ENCODE data around the gene PLK5.
"Not testable (repeated sequence)": the region's sequence is repeated elsewhere in the genome, so short reads cannot be mapped to it uniquely, and the experiment has no call there.

PLK5 gene

DNA sequence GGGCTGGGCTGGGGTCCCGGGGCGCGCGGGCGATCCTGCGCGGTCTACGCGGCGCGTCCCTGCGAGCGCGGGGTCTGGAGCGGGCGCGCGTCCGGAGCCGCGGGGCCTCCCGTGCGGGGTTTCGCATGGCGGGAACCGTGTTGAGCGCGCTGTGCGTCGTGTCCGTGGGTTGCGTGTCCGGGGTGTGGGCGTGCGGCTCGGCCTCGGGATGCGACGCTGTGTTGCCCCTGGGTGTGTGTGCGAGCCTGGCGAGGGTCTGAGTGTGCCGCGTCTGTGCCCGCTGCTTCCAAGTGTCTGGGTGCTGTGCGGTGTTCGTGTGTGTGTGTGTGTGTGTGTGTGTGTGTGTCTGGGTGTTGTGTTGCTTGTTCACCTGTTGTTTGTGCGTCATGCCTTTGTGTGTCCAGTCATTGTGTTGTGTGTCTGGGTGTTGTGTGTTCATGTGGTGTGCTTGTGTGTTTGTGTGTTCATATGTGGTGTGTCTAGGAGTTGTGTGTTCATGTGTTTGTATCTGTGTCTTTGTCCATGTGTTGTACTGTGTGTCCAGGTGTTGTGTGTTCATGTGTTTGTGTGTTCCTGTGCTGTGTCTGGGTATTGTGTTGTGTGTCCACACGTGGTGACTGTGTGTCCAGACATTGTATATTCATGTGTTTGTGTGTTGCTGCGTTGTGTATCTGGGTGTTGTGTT, 552 bp downstream of the PLK5 start:
- DNase-seq (ENCODE audit: insufficient read length, low spot score) (no peak), FAIRE-seq (no peak)

DNA sequence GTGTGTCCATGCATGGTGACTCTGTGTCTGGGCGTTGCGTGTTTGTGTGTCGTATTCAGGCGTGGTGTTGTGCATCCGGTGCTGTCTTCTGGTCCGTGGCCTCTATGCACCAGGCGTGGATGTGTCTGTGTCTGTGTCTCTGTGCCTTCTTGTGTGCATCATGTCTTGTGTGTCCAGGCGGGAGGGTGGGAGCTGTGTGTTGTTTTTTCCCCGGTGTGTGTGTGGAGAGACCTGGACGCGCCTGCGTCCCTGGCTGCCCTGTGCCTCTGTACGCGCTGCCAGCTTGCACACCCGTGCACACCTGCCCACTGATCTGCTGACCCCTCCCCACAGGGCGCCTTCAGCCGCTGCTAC, 1.1 kb downstream of the PLK5 start:
- FAIRE-seq: no peak
- DNase-seq (ENCODE audit: insufficient read length, low spot score): no peak

DNA sequence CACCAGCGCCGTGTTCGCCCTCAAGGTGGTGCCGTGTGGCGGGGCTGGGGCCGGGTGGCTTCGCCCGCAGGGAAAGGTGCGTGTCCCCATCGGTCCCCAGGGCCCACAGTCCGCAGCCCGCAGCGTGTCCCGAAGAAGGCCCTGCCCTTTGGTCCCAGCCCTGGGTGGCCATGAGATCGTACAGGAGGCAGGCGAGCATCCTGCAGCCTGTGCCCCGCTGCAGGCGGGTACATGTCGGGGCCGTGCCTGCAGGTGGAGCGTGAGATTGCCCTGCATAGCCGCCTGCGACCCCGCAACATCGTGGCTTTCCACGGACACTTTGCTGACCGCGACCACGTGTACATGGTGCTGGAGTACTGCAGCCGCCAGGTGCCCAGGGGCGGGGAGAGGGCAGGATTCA, 1.5 kb downstream of the PLK5 start:
- DNase-seq (ENCODE audit: insufficient read length, low spot score) (no peak), FAIRE-seq (no peak)

DNA sequence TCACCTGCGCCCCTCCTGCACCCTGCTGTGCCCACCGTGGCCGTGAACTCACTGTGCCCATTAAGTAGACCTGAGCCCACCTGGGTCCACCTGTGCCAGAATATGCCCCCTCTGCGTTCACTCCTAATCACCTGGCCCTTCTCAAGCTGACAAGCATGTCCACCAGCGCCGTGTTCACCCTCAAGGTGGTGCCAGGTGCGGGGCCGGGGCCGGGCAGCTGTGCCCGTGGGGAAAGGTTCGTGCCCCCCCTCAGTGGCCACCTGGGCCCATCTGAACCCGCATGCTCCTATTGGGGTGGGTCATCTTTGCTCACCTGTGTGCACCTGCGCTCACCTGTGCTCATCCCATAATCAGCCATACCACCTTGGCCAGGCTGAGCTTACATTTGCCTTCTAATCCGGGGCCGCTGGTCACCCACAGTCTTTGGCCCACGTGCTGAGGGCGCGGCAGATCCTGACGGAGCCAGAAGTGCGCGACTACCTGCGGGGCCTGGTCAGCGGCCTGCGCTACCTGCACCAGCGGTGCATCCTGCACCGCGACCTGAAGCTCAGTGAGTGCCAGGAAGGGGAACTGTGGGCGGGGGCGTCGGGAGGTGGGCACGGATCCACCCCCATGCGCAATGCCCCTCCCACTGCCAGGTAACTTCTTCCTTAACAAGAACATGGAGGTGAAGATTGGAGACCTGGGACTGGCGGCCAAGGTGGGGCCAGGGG, 2.3 kb downstream of the PLK5 start:
- no peak for FAIRE-seq

DNA sequence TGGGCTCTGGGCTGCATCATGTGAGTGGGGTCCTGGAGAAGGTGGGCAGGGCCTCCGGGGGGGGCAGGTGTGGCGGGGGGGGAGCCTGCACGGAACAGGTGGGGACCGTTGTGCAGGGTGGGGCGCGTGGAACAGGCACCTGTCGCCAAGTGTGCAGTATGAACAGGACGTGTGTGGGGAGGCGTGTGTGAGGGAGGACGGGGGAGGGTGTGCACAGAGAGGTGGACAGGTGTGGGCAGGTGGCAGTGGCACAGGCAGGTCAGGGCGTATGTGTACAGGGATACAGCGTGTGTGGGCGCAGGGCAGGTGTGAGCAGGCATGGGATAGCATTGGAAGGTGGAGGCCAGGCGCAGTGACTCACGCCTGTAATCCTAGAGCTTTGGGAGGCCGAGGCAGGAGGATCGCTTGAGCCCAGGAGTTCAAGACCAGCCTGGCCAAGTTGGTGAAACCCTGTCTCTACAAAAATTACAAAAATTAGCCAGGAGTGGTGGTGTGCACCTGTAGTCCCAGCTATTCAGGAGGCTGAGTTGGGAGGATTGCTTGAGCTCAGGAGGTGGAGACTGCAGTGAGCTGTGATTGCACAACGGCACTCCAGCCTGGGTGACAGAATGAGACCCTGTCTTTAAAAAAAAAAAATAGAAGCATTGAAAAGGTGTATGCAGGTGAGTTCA, 3.2 kb downstream of the PLK5 start:
- no peak for FAIRE-seq

More for the DNA sequence above, 2.3 kb downstream of the PLK5 start:
- no peak for DNase-seq (ENCODE audit: insufficient read length, low spot score)

DNA sequence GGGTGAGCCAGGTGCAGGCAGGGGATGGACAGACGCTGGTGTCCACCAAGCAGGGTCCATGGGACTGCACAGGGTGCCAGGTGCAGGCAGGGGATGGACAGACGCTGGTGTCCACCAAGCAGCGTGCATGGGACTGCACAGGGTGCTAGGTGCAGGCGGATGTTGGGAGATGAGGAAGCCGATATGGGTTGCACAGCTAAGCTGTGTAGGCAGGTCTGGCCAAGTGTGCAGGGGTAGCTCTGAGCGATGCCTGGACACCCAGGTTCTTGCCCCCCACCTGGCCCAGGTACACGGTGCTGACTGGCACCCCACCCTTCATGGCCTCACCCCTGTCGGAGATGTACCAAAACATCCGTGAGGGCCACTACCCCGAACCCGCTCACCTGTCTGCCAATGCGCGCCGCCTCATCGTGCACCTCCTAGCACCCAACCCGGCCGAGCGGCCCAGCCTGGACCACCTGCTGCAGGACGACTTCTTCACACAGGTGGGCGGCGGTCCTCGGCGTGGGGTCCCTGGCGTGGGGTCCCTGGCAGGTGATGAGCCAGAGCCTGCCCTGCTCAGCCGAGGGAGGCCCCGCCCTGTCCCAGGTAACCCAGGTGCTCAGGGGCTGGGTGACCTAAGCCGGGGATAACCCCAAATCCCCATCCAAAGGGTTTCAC, 3.9 kb downstream of the PLK5 start:
- FAIRE-seq (no peak), DNase-seq (ENCODE audit: insufficient read length, low spot score) (no peak)

More for the DNA sequence above, 3.2 kb downstream of the PLK5 start:
- DNase-seq (ENCODE audit: insufficient read length, low spot score): no peak

DNA sequence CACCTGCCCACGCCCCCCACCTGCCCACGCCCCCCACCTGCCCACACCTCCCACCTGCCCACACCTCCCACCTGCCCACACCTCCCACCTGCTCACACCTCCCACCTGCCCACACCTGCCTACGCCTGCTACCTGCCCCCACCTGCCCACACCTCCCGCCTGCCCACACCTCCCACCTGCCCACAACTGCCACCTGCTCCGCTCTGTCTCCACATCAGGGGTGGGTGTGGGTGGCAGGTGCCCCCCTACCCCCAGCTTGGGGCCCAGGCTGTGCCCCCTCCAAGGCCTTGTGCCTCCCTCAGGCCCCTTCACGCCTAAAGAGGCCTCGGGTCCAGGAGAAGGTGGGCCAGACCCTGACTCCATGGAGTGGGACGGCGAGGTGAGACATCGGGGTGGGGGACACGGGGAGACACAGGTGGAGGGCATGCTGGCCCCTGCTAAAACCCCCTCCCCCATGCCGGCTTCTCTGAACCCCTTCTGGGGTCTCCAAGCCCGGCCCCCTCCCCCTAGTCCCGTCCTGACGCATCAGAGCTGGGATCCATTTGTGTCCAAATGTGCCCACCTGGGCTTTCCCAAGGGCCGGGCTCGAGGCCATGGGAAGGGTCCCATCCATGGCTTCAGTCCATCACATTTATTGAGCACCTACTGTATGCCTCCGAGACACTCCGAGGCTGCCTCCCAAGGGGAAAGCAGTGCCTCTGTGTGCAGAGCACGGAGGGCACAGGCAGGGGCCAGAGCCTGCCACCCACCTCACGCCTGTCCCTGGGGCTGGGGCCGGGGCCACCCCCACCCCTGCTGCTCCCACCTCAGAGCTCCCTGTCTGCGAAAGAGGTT, 4.9 kb downstream of the PLK5 start:
- no peak for DNase-seq (ENCODE audit: insufficient read length, low spot score)
- no peak for FAIRE-seq

DNA sequence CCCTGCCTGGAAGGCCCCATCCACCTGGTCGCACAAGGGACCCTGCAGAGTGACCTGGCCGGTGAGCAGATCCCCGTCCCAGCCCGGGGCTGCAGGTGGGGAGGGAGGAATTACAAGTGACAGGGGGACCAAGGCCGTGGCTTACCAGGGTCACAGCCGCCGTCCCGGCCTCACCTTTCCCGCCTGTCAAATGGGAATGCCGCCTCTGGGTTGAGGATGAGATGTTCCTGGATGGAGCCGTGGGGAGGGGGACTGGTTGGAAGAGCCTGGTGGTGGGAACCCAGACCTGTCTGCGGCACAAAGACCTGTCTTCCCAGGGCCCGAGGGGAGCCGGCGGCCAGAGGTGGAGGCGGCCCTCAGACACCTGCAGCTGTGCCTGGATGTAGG, 5.5 kb downstream of the PLK5 start:
- no peak for FAIRE-seq
- DNase-seq (ENCODE audit: insufficient read length, low spot score): no peak

DNA sequence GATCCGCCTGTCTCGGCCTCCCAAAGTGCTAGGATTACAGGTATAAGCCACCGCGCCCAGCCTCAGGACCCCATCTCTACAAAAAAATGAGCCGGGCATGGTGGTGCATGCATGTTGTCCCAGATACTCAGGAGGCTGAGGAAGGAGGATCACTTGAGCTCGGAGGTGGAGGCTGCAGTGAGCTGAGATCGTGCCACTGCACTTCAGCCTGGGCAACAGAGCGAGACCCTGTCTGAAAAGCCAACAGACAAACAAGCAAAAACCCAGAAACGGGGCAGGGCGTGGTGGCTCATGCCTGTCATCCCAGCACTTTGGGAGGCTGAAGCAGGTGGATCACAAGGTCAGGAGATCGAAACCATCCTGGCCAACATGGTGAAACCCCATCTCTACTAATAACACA, 7.0 kb downstream of the PLK5 start:
- not testable (repeated sequence) for DNase-seq (ENCODE audit: insufficient read length, low spot score); FAIRE-seq

DNA sequence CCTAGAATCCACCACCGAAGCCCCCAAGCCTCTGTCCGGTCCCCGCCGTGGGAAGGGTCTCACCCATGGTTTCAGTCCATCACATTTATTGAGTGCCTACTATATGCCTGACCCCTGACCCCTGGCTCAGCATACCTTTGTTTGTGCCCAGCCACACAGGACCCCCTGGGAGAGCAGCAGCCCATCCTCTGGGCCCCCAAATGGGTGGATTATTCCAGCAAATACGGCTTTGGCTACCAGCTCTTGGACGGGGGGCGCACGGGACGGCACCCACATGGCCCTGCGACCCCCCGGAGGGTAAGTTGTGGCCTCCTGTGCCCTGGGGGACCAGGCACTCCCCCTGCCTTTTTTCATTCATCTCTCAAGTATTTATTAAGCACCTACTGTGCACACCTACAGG, 7.7 kb downstream of the PLK5 start:
- DNase-seq (ENCODE audit: insufficient read length, low spot score): no peak
- no peak for FAIRE-seq

DNA sequence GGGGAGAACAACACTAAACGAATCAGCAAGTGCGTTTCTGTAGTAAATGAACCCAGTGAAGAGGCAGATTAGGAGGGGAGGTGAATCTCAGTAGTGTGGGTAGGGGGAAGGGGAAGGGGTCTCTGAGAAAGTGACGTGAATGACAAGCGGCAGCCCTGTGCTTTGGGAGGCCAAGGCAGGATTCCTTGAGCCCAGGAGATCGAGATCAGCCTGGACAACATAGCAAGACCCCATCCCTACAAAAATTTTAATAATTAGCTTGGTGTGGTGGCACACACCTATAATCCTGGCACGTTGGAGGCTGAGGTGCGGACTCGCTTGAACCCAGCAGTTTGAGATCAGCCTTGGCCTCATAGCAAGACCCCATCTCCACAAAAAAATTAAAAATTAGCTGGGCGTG, 8.1 kb downstream of the PLK5 start:
- FAIRE-seq: no peak
- no peak for DNase-seq (ENCODE audit: insufficient read length, low spot score)

DNA sequence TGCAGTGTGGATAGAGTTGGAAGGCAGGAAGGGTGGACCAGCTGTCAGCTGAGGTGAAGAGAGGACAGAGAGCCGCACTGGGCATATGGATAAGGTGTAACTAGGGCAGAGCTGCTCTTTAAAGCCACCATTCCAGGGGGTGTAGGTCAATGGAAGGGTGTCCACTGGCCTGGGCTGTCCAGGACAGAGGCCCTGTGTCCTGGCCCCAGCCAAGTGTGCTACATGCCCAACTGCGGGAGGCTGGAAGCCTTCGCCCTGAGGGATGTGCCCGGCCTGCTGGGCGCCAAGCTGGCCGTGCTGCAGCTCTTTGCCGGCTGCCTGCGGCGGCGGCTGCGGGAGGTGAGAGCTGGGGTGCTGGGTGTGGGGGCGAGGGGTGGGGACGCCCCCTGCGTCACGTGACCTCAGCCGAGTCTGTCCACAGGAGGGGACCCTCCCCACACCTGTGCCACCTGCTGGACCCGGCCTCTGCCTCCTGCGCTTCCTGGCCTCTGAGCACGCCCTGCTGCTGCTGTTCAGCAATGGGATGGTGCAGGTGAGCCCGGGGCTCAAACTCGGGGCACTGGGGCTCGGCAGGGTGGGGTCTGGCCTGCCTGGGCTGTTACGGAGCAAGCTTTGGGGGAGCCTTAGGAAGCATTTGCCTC, 9.8 kb downstream of the PLK5 start:
- FAIRE-seq (no peak), DNase-seq (ENCODE audit: insufficient read length, low spot score) (no peak)

DNA sequence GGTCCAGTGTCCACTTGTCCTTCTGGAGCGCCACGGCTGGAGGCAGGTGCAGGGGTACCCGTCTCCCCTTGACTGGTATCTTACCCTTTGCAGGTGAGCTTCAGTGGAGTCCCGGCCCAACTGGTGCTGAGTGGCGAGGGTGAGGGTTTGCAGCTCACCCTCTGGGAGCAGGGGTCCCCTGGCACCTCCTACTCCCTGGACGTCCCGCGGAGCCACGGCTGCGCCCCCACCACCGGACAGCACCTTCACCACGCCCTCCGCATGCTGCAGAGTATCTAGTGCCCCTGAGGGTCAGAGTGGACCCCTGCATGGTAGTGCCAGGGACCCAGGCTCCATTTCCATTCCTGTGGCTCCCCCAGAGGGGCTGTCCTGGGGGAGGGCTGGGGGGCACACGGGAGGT, 11.1 kb downstream of the PLK5 start:
- FAIRE-seq: no peak
- DNase-seq (ENCODE audit: insufficient read length, low spot score): no peak

DNA sequence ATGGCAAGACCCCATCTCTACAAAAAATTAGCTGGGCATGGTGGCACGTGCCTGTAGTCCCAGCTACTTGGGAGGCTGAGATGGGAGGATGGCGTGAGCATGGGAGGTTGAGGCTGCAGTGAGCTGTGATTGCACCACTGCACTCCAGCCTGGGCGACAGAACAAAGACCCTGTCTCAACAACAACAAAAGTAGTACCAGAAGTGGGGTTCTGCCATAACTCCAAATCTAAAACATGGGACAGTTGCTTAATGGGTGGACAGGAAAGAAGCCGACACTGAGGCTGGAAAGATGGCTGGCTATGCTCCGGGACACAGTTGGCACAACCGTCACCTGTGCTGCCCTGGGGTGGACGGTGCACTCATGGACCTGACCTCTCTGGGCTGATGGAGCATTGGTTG, 11.8 kb downstream of the PLK5 start:
- DNase-seq (ENCODE audit: insufficient read length, low spot score); FAIRE-seq: not testable (repeated sequence)

DNA sequence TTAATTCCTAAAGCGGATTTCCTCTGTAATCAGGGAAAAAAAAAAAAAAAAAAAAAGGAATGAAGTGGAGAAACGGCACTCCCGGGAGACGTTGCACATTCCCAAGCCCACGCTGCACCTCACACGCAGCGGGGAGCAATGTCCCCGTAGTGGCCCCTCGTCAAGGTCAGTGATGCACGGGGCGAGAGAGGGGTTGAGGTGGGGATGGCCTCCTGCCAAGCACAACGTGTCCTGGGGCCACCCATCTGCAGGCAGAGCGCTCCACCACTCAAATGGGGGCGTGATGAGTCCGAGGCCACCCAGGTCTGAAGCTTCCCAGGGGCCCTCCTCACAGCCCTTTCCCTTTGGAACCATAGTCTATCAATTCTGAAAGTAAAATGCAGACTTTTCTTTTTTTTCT, 15.1 kb downstream of the PLK5 start:
- FAIRE-seq: no peak
- DNase-seq (ENCODE audit: insufficient read length, low spot score): no peak

DNA sequence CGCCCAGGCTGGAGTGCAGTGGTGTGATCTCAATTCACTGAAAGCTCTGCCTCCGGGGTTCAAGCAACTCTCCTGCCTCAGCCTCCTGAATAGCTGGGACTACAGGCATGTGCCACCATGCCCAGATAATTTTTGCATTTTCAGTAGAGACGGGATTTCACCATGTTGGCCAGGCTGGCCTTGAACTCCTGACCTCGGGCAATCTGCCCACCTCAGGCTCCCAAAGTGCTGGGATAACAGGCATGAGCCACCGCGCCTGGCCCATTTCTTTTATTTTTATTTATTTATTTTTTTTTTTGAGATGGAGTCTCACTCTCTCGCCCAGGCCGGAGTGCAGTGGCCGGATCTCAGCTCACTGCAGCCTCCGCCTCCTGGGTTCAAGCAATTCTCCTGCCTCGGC, 15.9 kb downstream of the PLK5 start:
- not testable (repeated sequence) for FAIRE-seq; DNase-seq (ENCODE audit: insufficient read length, low spot score)

DNA sequence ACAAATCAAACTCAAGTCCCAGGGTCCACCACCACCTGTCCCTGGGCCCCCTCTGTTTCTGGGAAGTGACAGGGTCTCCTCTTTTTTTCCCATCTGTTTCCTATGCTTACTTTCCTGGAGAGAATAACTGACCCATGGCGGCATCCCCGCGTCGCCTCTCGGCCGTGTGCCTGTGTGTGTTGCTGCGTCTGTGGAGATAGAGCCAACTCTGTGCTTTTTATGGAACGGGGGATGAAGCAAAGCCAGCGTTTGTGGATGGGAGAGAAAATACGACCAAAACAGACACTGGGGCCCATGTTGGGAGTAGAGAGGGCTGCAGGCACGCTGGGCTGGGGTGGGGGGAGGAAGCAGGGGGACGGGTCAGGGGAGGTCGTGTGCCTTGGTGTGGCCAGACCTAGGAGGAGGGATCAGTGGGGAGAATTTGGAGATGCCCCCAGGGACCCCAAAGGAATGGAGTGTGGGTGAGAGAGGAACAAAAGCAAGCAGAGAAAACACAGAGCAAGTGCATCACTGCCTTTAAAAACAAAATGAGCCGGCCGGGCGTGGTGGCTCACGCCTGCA, 16.6 kb downstream of the PLK5 start:
- FAIRE-seq (no peak), DNase-seq (ENCODE audit: insufficient read length, low spot score) (no peak)

DNA sequence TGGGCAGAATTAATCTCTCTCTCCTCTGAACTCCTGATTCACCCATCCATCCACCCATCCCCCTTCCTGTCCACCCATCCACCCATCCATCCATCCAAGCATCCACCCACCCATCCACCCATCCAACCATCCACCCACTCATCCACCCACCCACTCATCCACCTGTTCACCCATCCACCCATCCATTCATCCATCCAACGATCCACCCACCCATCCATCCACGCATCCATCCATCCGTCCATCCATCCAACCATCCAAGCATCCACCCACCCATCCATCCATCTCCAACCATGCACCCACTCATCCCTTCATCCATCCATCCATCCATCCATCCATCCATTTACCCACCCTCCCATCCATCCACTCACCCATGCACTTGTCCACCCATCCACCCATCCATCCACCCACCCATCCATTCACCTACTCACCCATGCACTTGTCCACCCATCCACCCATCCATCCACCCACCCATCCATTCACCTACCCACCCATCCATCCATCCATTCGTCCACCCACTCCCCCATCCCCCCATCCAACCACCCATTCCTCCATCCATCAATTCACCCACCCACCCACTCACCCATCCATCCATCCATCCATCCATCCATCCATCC, 25.6 kb downstream of the PLK5 start:
- FAIRE-seq (no peak), DNase-seq (ENCODE audit: insufficient read length, low spot score) (no peak)

Data from GM19239 (cell line).